ENCODE results near the gene ORAI1. TPM values are rescaled to one million over a fixed set of nuclear protein-coding genes. Genes with fewer than 3 reads are reported as not detected.
A peak's percentile ranks its signal among the peaks of the same experiment; 100 is the strongest.
"Not testable (repeated sequence)": the region's sequence is repeated elsewhere in the genome, so short reads cannot be mapped to it uniquely, and the experiment has no call there.

The ORAI1 gene
- 10 to 100 TPM; 40.5 to 43.9 TPM for total RNA-seq

DNA sequence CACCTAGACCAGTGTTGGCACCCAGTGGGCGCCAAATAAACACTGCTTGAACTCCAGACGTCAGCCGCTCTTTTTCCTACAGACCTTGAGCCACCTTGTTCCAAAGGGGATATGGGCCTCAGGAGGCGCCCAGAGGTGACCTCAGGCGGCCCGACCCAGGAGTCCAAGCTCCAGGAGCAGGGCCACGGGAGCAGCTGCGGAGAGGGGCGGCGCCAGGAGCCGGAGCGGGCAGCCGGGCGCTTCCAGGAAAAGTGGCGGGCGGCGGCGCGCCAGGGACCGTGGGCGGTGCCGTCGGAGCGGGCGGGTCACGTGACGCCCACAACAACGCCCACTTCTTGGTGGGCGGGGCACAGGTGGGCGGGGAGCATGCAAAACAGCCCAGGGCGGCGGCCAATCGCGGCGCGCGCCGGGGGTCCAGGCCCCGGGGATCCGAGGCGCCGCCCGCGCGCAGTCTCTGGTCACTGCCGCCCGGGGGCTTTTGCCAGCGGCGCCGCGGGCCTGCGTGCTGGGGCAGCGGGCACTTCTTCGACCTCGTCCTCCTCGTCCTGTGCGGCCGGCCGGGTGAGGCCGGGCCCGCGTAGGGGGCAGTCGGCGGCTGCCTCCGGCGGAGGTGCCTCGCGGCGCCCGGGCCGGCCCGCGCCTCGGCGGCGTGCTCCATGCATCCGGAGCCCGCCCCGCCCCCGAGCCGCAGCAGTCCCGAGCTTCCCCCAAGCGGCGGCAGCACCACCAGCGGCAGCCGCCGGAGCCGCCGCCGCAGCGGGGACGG is at the start of gene ORAI1:
Gene ORAI1 (plus strand): TSS at position 444 of the 766 bp plus-strand sequence.
- Mint-ChIP-seq H3K9me3 (no peaks in the 10 kb centered on the region), H3K4me1 (ENCODE audit: low read depth in 2 of 2) (peaks cover 43 to 45% of the 10 kb centered on the region in 2 donors), H3K36me3 (no peaks in the 10 kb centered on the region), H3K27me3 (no peaks in the 10 kb centered on the region), H3K4me3 (peak within 1 kb of the TSS; percentile 89), H3K27ac (peak within 1 kb of the TSS; percentile 90 to 96)
- DNase-seq (ENCODE audit: low spot score): peak; percentile 98
- peak; percentile 90 to 92 for ATAC-seq

DNA sequence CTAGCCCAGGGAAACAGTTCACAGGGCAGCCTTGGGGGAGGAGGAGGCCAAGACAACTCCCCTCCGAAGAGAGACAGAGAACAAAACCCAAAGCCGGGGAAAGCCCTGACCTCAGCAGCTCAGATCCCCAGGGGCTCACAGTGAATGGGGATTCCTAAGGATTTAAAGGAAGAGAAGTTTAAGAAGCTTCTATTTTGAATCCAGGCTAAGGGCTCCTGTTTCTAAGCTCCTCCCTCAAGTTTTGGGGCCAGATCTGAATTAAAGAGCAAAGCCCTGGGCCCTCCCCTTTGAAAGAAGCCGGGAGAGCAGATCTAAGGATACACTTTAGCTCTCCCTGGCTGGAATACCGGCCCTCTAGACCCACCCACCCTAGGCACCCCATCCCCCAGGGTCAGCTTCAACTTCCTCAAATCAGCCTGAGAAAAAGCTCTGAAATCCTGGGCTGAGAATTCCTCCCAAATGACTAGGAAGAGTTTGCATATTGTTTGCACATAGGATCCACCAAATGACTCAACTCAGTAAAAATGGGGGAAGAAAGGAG is 49.4 kb upstream of the ORAI1 start:
- DNase-seq (ENCODE audit: low spot score) (no peak), ATAC-seq (no peak)
- Mint-ChIP-seq H3K4me1 (ENCODE audit: low read depth in 2 of 2) (peaks cover 20 to 21% of the 10 kb centered on the region in 2 donors), H3K4me3 (peak overlapping the region; percentile 22), H3K9me3 (no peaks in the 10 kb centered on the region), H3K27me3 (no peaks in the 10 kb centered on the region), H3K36me3 (no peaks in the 10 kb centered on the region), H3K27ac (peak overlapping the region in 1 of 2 donors; percentile 43)

DNA sequence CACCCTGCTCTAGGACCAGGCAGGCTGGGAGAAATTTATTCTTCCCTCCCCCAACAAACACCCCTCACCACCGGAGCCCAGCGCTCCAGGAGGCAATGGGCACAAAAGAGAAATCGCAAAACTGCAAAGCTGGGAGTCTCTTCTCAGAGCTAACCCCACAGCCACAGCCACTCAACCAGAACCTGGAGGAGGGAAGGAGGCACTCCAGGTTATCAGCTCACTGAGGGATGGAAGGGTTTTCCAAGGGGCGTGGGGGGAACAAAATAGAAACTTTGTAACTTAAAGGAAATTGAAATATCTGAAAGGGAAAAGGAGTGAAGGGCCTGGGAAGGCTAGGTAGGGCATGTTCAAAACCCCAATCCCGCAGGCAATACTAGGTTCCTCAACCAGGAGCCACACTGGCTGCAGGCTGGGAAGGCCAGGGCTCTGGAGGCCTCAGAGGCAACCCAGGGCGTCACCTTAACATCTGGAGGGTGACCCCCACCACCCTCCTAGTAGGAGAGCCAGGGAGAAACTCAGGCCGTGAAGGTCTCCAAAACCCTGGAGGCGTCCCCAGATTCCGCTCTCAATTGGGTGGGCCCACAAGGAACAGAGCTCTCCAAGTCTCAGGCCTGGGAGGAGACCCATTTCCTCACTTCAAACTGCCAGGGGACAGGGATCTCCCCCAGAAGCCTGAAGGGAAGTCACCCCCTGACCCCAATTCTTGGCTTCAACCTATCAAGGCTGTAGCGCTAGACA is 48.7 kb upstream of the ORAI1 start:
- peaks cover 25 to 27% of the 10 kb centered on the region in 2 donors for H3K4me1 Mint-ChIP-seq (ENCODE audit: low read depth in 2 of 2)

DNA sequence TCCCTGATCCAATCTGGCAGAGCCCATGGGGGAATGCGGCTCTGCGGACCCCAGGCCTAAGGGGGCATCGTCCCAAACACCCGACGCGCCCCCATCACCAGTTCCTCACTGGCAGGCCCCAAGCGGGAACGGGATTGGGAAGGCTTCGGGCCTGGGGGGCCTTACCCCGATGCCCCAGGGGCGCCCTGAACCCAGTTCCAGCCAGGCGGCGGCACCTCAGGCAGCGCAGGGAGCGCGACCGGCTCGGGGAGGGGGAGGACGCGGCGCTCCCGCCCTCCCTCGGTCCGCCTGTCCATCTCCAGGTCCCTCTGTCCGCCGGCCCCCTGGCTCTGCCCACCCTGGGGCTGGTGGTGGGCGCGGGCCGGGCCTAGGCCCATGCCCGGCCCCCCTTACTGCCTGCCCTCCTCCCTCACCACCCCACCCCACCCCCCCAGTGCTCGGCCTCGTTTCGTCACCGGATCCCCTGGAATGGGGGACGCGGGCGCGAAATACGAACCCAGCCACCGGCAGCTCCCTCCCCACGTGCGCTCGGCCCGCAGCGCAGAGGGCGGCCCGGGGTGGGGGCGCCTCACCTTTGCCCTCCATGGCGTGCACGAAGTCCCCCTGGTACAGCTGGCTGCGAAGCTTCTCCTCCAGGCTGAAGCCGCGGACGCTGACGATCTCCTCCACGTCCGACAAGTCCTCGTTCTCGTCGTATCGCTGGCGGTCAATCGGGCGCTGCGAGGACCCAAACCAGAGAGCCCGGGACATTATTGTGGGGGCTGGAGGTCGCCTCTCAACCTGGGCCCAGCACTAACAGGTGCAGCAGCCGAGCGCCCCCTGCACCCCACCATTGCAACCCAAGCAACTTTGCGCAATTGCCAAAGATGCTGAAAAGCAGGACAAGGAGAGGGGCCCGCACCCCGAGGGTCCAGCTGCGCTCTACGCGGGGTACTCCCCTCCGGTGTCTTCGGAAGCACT is 47.8 kb upstream of the ORAI1 start:
- H3K9me3 Mint-ChIP-seq: no peaks in the 10 kb centered on the region
- ATAC-seq: peak; percentile 1 to 2
- H3K27ac Mint-ChIP-seq: no peak overlapping the region
- peak overlapping the region; percentile 64 for H3K4me3 Mint-ChIP-seq
- DNase-seq (ENCODE audit: low spot score): no peak
- peaks cover 27 to 28% of the 10 kb centered on the region in 2 donors for H3K4me1 Mint-ChIP-seq (ENCODE audit: low read depth in 2 of 2)
- no peaks in the 10 kb centered on the region for H3K36me3 Mint-ChIP-seq
- no peaks in the 10 kb centered on the region for H3K27me3 Mint-ChIP-seq

More for the DNA sequence above, 48.7 kb upstream of the ORAI1 start:
- H3K9me3 Mint-ChIP-seq: no peaks in the 10 kb centered on the region
- peak overlapping the region in 1 of 2 donors; percentile 43 for H3K27ac Mint-ChIP-seq
- H3K36me3 Mint-ChIP-seq: no peaks in the 10 kb centered on the region
- ATAC-seq: no peak
- DNase-seq (ENCODE audit: low spot score): no peak
- H3K4me3 Mint-ChIP-seq: peak overlapping the region; percentile 22
- no peaks in the 10 kb centered on the region for H3K27me3 Mint-ChIP-seq

DNA sequence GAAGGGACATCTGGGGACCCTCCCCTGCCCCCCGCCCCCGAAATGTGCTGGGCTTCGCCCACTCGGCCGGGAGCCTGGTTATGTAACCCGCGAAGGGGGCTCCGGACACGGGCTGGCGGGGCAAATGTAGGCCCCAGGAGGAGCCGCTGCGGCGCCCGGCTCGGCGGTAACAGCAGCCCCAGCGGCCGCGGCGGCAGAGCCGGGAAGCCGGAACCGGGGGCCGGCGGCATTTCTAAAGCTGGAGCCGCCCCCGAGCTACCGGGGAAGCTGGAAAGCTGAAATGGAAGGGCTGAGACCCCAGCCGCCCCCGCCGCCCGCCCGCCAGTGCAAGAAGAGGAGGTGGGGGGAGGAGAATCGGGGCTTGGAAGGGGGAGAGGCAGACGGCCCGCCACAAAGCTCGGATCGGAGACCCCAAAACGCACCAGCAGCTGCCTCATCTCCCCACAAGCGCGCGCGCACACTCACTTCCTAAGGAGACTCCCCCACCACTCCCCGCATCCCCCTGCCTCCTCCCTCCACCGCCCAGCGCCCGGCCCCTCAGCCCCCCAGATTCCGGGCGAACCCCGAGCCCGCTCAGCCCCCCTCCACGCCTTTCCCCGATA is 47.0 kb upstream of the ORAI1 start:
- H3K4me3 Mint-ChIP-seq: peak overlapping the region; percentile 96
- DNase-seq (ENCODE audit: low spot score) (peak; percentile 65), ATAC-seq (peak; percentile 37 to 47)
- peak overlapping the region; percentile 89 to 95 for H3K27ac Mint-ChIP-seq
- no peaks in the 10 kb centered on the region for H3K36me3 Mint-ChIP-seq
- H3K4me1 Mint-ChIP-seq (ENCODE audit: low read depth in 2 of 2): peaks cover 28 to 31% of the 10 kb centered on the region in 2 donors
- no peaks in the 10 kb centered on the region for H3K27me3 Mint-ChIP-seq
- no peaks in the 10 kb centered on the region for H3K9me3 Mint-ChIP-seq

DNA sequence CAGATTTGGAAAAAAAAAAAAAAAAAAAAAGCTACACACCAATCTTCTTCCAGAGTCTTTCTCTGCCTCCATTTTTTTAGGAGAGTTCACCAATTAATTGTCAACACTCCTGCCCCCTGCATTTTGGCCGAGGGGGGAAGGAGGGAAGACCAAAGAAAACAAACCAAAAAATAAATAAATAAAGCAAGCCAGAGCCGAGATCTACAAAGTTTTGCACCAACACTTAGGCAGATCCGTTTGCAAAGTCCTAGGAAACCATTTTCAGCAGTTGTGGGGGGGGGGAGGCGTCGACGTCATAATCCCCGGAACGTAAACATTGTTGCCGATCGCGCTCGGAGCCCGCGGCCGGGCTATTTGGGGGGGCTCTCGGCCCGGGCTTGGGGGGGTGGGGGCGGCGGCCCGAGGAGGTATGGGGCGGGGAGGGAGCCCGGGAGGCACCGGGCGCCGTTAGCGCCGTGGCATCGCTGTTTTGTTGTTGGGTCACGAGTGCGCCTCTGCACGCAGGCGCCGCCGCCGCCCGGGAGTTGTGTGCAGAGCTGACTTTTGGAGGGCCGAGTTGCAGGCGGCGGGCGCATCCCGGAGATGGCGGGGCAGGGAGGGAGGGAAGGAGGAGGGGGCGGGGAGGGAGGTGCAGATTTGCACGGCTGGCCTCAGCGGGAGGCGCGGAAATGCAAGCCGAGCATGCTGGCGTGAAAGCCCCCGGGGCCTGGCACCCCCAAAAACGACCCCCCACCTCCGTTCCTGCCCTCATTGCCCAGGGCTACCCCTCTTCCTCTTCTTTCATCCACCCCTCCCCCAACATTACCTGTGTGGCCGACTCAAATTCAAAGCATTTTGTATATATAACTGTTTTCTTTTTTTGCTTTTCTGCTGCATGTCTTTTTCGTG is 46.1 kb upstream of the ORAI1 start:
- H3K4me1 Mint-ChIP-seq (ENCODE audit: low read depth in 2 of 2): peaks cover 28 to 31% of the 10 kb centered on the region in 2 donors
- no peaks in the 10 kb centered on the region for H3K9me3 Mint-ChIP-seq
- DNase-seq (ENCODE audit: low spot score): peak; percentile 77
- peak; percentile 73 to 75 for ATAC-seq
- H3K4me3 Mint-ChIP-seq: peak overlapping the region; percentile 96
- no peaks in the 10 kb centered on the region for H3K27me3 Mint-ChIP-seq
- H3K36me3 Mint-ChIP-seq: no peaks in the 10 kb centered on the region
- H3K27ac Mint-ChIP-seq: peak overlapping the region; percentile 89 to 95

DNA sequence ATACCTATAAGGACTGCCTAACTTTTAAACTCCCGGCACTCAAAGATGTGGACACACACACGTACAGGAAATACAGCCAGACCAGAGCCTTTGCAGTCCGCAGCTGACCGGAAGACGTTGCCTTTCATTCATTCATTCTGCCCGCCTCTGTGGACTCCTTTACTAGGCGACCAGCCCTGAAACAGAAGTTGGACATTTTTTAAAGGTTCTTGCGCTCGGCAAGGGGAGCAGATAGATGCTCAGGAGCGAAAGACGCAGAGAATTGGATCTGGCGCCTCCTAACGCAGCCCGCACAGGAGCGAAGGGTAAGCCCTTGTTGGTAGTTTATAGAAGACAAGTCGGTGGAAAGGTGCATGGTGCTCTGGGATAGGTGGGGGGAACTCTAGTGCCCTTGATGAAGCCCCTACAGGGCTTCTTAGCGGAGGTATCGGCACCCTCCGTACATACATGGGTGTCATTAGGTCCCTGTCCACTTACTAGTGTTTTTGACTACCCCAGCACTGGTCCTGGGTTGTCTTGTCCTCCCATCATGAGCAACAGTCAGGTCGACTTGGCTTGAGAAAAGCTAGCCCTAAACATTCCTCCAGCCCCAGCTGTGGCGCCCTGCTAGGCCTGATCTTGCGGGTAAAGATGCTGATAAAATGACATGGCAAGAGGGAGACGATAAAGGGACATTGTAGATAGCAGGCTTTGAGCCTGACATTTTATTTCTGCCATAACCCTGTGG is 45.2 kb upstream of the ORAI1 start, which contains the start of gene KDM2B:
Gene KDM2B (minus strand): TSS at position 65 of the 727 bp plus-strand sequence. CDS start 112 bp downstream, outside the sequence.
- DNase-seq (ENCODE audit: low spot score) (no peak), ATAC-seq (peak; percentile 44 to 46)
- Mint-ChIP-seq H3K27ac (peak within 1 kb of the TSS; percentile 89 to 95), H3K4me3 (peak within 1 kb of the TSS; percentile 96), H3K36me3 (no peaks in the 10 kb centered on the region), H3K9me3 (no peaks in the 10 kb centered on the region), H3K4me1 (ENCODE audit: low read depth in 2 of 2) (peaks cover 28 to 31% of the 10 kb centered on the region in 2 donors), H3K27me3 (no peaks in the 10 kb centered on the region)

DNA sequence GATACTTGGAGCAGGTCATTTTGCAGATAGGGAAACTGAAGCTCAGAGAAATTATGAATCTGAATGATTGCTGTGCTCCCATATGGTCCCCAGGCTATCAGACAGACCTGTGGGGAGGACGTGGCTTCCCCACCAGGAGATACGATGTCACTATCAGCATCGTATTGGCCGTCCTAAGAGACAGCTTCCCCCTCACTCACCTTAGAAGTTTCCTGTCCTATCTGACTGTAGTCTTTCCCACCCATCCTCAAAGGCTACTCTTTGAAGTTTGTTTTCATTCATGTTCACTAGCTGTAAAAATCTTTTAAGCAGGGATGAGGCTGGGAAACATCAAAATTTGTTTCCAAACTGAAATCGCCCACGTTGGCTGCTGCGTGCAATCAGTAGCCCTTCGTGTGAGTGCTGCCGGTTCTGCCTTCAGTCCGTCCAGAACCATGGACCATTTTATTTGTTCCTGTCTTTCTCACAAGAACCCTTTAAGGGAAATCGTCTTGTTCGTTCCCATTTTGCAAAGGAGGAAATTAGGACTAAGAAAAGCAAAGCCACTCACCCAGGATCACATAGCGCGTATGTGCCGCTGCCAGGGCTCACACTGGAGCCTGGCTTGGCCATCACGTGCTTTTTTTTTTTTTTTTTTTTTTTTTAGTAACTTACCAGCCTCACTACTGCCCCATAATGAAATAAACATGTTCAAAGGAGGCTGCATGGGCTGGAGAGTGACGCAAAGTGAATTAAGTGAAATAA is 44.5 kb upstream of the ORAI1 start:
- no peaks in the 10 kb centered on the region for H3K9me3 Mint-ChIP-seq
- H3K4me1 Mint-ChIP-seq (ENCODE audit: low read depth in 2 of 2): peaks cover 28 to 31% of the 10 kb centered on the region in 2 donors
- peak overlapping the region; percentile 89 to 95 for H3K27ac Mint-ChIP-seq
- peak overlapping the region; percentile 96 for H3K4me3 Mint-ChIP-seq
- no peaks in the 10 kb centered on the region for H3K36me3 Mint-ChIP-seq
- no peaks in the 10 kb centered on the region for H3K27me3 Mint-ChIP-seq
- ATAC-seq: peak in 1 of 2 donors; percentile 28
- no peak for DNase-seq (ENCODE audit: low spot score)

DNA sequence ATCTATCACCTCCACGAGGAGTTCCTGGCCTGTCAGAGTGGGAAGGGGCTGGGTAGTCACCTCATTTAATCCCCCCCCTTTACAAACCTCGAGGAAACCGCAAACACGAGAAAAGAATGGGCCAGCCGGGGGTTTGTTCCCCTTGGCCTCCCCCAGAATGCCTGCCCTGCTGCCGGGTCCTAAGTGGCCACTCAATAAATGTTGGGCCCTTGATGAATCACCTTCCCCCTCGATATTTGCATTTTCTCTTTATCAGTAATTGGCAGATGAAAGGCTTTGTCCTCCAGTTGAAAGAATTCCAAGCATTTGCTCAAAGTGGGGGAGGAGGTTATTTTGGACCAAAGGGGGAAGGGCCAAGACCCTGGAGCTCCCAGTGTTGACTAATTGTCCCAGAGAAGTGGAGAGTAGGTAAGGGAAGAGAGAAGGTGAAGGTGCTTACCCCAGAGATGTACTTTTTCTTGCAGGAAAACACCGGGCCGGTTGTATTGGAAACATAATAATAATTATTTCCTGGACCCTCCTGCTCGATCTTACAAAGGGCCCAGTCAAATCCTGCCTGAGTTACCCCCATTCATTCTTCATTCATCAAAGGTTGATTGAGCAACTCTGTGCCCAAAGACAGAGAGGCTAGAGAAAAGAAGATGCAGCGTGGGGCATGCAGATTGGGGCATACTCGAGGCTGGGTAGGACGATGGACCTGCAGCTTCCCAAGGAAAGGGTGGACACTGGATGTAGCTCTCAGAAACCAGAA is 43.6 kb upstream of the ORAI1 start:
- DNase-seq (ENCODE audit: low spot score) (no peak), ATAC-seq (no peak)
- H3K4me1 Mint-ChIP-seq (ENCODE audit: low read depth in 2 of 2): peaks cover 28% of the 10 kb centered on the region in 2 donors
- H3K27ac Mint-ChIP-seq: peak overlapping the region; percentile 56 to 89
- no peaks in the 10 kb centered on the region for H3K36me3 Mint-ChIP-seq
- H3K4me3 Mint-ChIP-seq: peak overlapping the region; percentile 45
- no peaks in the 10 kb centered on the region for H3K27me3 Mint-ChIP-seq
- H3K9me3 Mint-ChIP-seq: no peaks in the 10 kb centered on the region

DNA sequence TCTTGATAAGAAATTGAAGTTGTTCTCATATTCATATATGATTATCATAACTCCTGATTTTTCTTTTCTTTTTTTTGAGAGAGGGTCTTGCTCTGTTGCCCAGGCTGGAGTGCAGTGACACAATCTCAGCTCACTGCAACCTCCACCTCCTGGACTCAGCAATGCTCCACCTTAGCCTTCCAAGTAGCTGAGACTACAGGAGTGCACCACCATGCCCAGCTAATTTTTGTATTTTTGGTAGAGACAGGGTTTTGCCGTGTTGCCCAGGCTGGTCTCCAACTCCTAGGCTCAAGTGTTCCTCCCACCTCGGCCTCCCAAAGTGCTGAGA is 43.0 kb upstream of the ORAI1 start:
- not testable (repeated sequence) for H3K36me3 Mint-ChIP-seq; ATAC-seq; H3K9me3 Mint-ChIP-seq; H3K4me3 Mint-ChIP-seq; H3K27me3 Mint-ChIP-seq; DNase-seq (ENCODE audit: low spot score); H3K27ac Mint-ChIP-seq
- H3K4me1 Mint-ChIP-seq (ENCODE audit: low read depth in 2 of 2): peaks cover 28% of the 10 kb centered on the region in 2 donors

Measured in natural killer cell treated with Interleukin-12 subunit alpha and Interleukin-12 subunit beta and Interleukin-15 and Interleukin-18, amount 100 ng/mL, for 72 hours (primary cell).